Measurements from ENCODE around the gene STAT1.

The STAT1 gene

DNA sequence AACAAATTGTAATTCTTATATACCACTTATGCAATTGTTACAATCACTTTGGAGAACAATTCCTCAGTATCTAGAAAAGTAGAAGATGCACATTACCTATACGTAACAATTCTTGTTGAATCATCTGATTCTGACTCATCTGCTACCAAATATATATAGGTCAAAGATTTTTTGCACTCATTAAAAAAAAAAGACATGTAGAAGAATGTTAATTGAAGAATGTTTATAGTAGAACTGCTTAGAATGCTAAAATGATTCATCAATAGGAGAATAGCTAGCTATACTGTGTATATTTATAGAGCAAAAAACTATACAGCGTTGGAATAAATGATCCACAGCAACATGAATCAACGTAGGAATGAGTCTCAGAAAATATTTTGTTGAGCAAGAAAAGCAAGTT lies 29.5 kb upstream of the STAT1 start:
- no peak overlapping the region for H3K27ac ChIP-seq (ENCODE audit: low read depth, low read length, poor library complexity, severe bottlenecking)
- no peak for TF ChIP-seq EZH2 (IDR thresholded peaks at IDR 0.05; ENCODE audit: borderline replicate concordance, low read length)
- TF ChIP-seq, protein P1, sequence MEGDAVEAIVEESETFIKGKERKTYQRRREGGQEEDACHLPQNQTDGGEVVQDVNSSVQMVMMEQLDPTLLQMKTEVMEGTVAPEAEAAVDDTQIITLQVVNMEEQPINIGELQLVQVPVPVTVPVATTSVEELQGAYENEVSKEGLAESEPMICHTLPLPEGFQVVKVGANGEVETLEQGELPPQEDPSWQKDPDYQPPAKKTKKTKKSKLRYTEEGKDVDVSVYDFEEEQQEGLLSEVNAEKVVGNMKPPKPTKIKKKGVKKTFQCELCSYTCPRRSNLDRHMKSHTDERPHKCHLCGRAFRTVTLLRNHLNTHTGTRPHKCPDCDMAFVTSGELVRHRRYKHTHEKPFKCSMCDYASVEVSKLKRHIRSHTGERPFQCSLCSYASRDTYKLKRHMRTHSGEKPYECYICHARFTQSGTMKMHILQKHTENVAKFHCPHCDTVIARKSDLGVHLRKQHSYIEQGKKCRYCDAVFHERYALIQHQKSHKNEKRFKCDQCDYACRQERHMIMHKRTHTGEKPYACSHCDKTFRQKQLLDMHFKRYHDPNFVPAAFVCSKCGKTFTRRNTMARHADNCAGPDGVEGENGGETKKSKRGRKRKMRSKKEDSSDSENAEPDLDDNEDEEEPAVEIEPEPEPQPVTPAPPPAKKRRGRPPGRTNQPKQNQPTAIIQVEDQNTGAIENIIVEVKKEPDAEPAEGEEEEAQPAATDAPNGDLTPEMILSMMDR (IDR thresholded peaks at IDR 0.05; ENCODE audit: low read length): no peak
- no peak overlapping the region for H3K9ac ChIP-seq (ENCODE audit: low read length)
- no peaks in the 10 kb centered on the region for H3K9me3 ChIP-seq (ENCODE audit: low read length)
- H3K4me2 ChIP-seq (ENCODE audit: low read length): no peak overlapping the region
- no peaks in the 10 kb centered on the region for H3F3A ChIP-seq (ENCODE audit: insufficient read depth, low read length)
- no peaks in the 10 kb centered on the region for H3K36me3 ChIP-seq (ENCODE audit: insufficient read depth, low read length)
- H3K79me2 ChIP-seq (ENCODE audit: insufficient read depth, low read length): no peaks in the 10 kb centered on the region
- no peaks in the 10 kb centered on the region for H3K9me2 ChIP-seq (ENCODE audit: low read depth, low read length)
- no peaks in the 10 kb centered on the region for H3K27me3 ChIP-seq (ENCODE audit: insufficient read depth, low read length)
- no peaks in the 10 kb centered on the region for H4K20me1 ChIP-seq (ENCODE audit: insufficient read depth, low read length)
- H3K4me1 ChIP-seq (ENCODE audit: insufficient read depth, low read length, severe bottlenecking): no peaks in the 10 kb centered on the region
- no peak overlapping the region for H3K4me3 ChIP-seq (ENCODE audit: low read depth, low read length, poor library complexity, severe bottlenecking)
- no peak overlapping the region for H2AFZ ChIP-seq (ENCODE audit: low read length)

DNA sequence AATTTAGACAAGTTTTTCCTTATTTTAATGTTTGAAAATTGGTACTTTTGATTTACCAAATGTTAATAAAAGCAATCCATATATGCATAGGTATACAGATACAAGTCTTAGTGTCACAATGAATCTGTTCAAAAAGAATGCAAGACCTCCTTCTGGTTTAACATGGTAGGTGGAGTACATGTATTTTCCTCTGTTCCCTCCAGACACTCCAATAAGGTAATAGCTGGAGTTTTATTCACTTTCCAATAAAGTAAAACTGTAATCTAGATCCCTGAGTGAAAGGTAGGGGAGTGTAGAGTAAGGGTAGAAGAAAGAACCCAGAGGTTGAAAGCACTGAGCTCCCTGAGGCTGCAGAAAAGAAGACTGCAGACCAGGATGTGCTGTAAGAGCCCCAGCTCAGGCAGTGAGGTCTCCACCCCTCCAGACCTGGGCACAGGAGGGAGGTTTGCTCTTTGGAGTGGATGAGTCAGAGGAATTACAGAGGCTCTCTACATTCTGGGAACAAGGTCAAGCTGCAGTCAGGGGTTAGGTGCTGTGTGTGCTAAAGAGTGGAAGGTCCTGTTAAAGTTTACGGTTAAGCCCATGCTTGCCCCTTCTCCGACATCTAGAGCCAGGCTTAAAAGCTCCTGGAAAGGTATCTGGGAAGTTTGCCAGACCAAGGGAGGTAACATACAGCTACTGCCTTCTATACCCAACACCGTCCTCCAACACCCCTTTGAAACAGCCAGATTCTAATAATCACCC lies 27.6 kb upstream of the STAT1 start:
- H3K9me3 ChIP-seq (ENCODE audit: low read length): no peaks in the 10 kb centered on the region
- H3K27ac ChIP-seq (ENCODE audit: low read depth, low read length, poor library complexity, severe bottlenecking): no peak overlapping the region
- H4K20me1 ChIP-seq (ENCODE audit: insufficient read depth, low read length): no peaks in the 10 kb centered on the region
- H2AFZ ChIP-seq (ENCODE audit: low read length): no peak overlapping the region
- no peaks in the 10 kb centered on the region for H3K4me1 ChIP-seq (ENCODE audit: insufficient read depth, low read length, severe bottlenecking)
- no peak overlapping the region for H3K4me2 ChIP-seq (ENCODE audit: low read length)
- no peak overlapping the region for H3K4me3 ChIP-seq (ENCODE audit: low read depth, low read length, poor library complexity, severe bottlenecking)
- H3F3A ChIP-seq (ENCODE audit: insufficient read depth, low read length): no peaks in the 10 kb centered on the region
- no peaks in the 10 kb centered on the region for H3K36me3 ChIP-seq (ENCODE audit: insufficient read depth, low read length)
- H3K9me2 ChIP-seq (ENCODE audit: low read depth, low read length): no peaks in the 10 kb centered on the region
- TF ChIP-seq, protein P1 (IDR thresholded peaks at IDR 0.05; ENCODE audit: low read length): no peak
- TF ChIP-seq EZH2 (IDR thresholded peaks at IDR 0.05; ENCODE audit: borderline replicate concordance, low read length): no peak
- no peaks in the 10 kb centered on the region for H3K79me2 ChIP-seq (ENCODE audit: insufficient read depth, low read length)
- no peaks in the 10 kb centered on the region for H3K27me3 ChIP-seq (ENCODE audit: insufficient read depth, low read length)
- H3K9ac ChIP-seq (ENCODE audit: low read length): no peak overlapping the region

DNA sequence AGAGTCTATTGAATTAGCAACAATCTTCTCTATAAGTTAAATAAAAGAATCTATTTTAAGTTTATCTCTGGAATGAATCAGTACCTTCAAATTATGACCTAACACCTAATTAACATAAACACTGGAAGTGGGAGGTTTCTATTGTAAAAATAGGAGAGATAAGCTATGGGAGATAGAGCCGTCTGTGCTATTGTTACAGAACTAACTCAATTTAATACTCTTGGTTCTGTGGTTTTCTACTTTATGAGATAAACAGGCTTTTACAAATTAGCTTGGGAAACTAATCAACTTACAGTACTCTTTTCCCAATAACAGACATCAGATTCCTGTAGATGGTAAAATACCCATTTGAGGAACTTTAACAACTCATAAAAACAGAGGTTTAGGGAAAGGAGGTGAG lies 25.6 kb upstream of the STAT1 start:
- TF ChIP-seq, protein P1 (IDR thresholded peaks at IDR 0.05; ENCODE audit: low read length): no peak
- TF ChIP-seq EZH2 (IDR thresholded peaks at IDR 0.05; ENCODE audit: borderline replicate concordance, low read length): no peak
- Histone ChIP-seq H3K9me3 (ENCODE audit: low read length) (no peaks in the 10 kb centered on the region), H3K9ac (ENCODE audit: low read length) (no peak overlapping the region), H3K9me2 (ENCODE audit: low read depth, low read length) (no peaks in the 10 kb centered on the region), H3K4me1 (ENCODE audit: insufficient read depth, low read length, severe bottlenecking) (no peaks in the 10 kb centered on the region), H3K36me3 (ENCODE audit: insufficient read depth, low read length) (no peaks in the 10 kb centered on the region), H3K4me3 (ENCODE audit: low read depth, low read length, poor library complexity, severe bottlenecking) (no peak overlapping the region), H3K27ac (ENCODE audit: low read depth, low read length, poor library complexity, severe bottlenecking) (no peak overlapping the region), H3K4me2 (ENCODE audit: low read length) (no peak overlapping the region), H2AFZ (ENCODE audit: low read length) (no peak overlapping the region), H3K79me2 (ENCODE audit: insufficient read depth, low read length) (no peaks in the 10 kb centered on the region), H3K27me3 (ENCODE audit: insufficient read depth, low read length) (no peaks in the 10 kb centered on the region), H3F3A (ENCODE audit: insufficient read depth, low read length) (no peaks in the 10 kb centered on the region), H4K20me1 (ENCODE audit: insufficient read depth, low read length) (no peaks in the 10 kb centered on the region)

All from OCI-LY1 (cell line).